HepG2 (cell line): ENCODE results near the gene CNEP1R1. TPM values are rescaled to one million over a fixed set of nuclear protein-coding genes. Genes with fewer than 3 reads are reported as not detected.

Source experiments
- ATAC-seq: fragments of 200-7000 bp; cut with Tn5 transposase; 3 replicates; pipeline ENCODE4 v1.9.1; 2020; ENCODE audit warnings: mild to moderate bottlenecking, moderate library complexity
- BruUV-seq: library from RNA; stranded (reverse); fragments of 400-500 nt; replicated peaks from 2 replicates; lab custom pipeline; 2021; lab: Mats Ljungman, UMichigan
- CTCF ChIA-PET: fragments of 300-600 bp; formaldehyde crosslinking; extraction: SDS; loops from one replicate; lab custom pipeline; 2021; ENCODE audit warnings: low total read pairs, inconsistent platforms, low intra/inter-chr PET ratio; lab: Yijun Ruan, JAX
- POLR2A ChIA-PET: fragments of 350-600 bp; sonication (Branson Sonifier 250); formaldehyde crosslinking; loops from one replicate; lab custom pipeline; 2020; ENCODE audit warnings: antibody characterized with exemption, inconsistent platforms; lab: Yijun Ruan, JAX
- DNase-seq: peaks from one replicate; pipeline ENCODE4 v3.0.0-alpha.2; 2015; ENCODE audit warnings: low spot score
- FAIRE-seq: peaks from 3 replicates; lab custom pipeline; 2011; peaks lifted over from hg19 to GRCh38; lab: Jason Lieb, UNC
- H2AFZ ChIP-seq: one replicate; pipeline ENCODE4 v1.6.1; 2011; ENCODE audit warnings: low read length, inconsistent platforms
- H3K27ac ChIP-seq: fragments of 300-600 bp; 3 replicates; pipeline ENCODE4 v1.8.0; 2011; ENCODE audit warnings: mixed run types, mild to moderate bottlenecking, mixed read lengths, low read length, inconsistent platforms; ENCODE audit not compliant: insufficient read depth; ENCODE audit errors: extremely low read length
- H3K27me3 ChIP-seq, 2 experiments: fragments of 200-600 bp in 1 of 2; 2 replicates in 1 of 2; 3 replicates in 1 of 2; pipeline versions ENCODE4 v1.6.0 to v1.8.0; 2011; ENCODE audit warnings: low read length in 2 of 2, mild to moderate bottlenecking in 2 of 2, moderate library complexity in 2 of 2, inconsistent platforms in 1 of 2; ENCODE audit not compliant: insufficient read depth in 2 of 2, control insufficient read depth in 1 of 2
- H3K36me3 ChIP-seq, 2 experiments: fragments of 200-600 bp in 1 of 2; replicated peaks in 1 of 2; 2 replicates in 1 of 2; 3 replicates in 1 of 2; pipeline versions ENCODE4 v1.5.1 to v1.8.0; 2011; ENCODE audit warnings: low read length in 2 of 2, inconsistent platforms in 1 of 2; ENCODE audit not compliant: insufficient read depth in 2 of 2, control insufficient read depth in 1 of 2
- H3K4me1 ChIP-seq: 2 replicates; pipeline ENCODE4 v1.5.1; 2012; ENCODE audit warnings: low read length, inconsistent platforms; ENCODE audit not compliant: insufficient read depth
- H3K4me2 ChIP-seq: 2 replicates; pipeline ENCODE4 v1.6.0; 2011; ENCODE audit warnings: low read depth, low read length, inconsistent platforms
- H3K4me3 ChIP-seq, 3 experiments: fragments of 200-600 bp in 1 of 3; sonication (generic), shearing (Covaris generic) in 1 of 3; replicated peaks in 1 of 3; 2 replicates each; pipeline ENCODE4 v1.5.1; 2011 to 2016; ENCODE audit warnings: low read length in 3 of 3, inconsistent platforms in 2 of 3, low read depth in 2 of 3, mild to moderate bottlenecking in 2 of 3, control low read depth in 1 of 3, mixed read lengths in 1 of 3; ENCODE audit not compliant: insufficient read depth in 1 of 3
- H3K79me2 ChIP-seq: one replicate; pipeline ENCODE4 v1.6.1; 2011; ENCODE audit warnings: low read length, inconsistent platforms; ENCODE audit not compliant: insufficient read depth
- H3K9ac ChIP-seq: 2 replicates; pipeline ENCODE4 v1.6.0; 2011; ENCODE audit warnings: mild to moderate bottlenecking, low read depth, low read length, inconsistent platforms; ENCODE audit not compliant: insufficient read depth
- H3K9me3 ChIP-seq: 2 replicates; pipeline ENCODE4 v1.5.1; 2012; ENCODE audit warnings: mild to moderate bottlenecking, low read length
- H4K20me1 ChIP-seq: 2 replicates; pipeline ENCODE4 v1.6.0; 2011; ENCODE audit warnings: inconsistent platforms, mild to moderate bottlenecking, low read length, moderate library complexity; ENCODE audit not compliant: insufficient read depth
- ISX ChIP-seq: sonication (generic); formaldehyde crosslinking; conservative IDR thresholded peaks from 2 replicates; pipeline ENCODE4 v1.5.0; 2020; ENCODE audit warnings: missing genetic modification reagents
- JARID2 ChIP-seq: sonication (generic); formaldehyde crosslinking; IDR thresholded peaks from 2 replicates; pipeline ENCODE4 v1.8.1; 2023; ENCODE audit warnings: missing genetic modification reagents, inconsistent platforms; ENCODE audit not compliant: insufficient replicate concordance
- PAXIP1 ChIP-seq: sonication (generic); formaldehyde crosslinking; conservative IDR thresholded peaks from 2 replicates; pipeline ENCODE4 v1.4.0; 2020; ENCODE audit warnings: mild to moderate bottlenecking, missing genetic modification reagents, moderate library complexity
- PHB2 ChIP-seq: fragments of 450-650 bp; IDR thresholded peaks from 2 replicates; pipeline ENCODE4 v1.6.1; 2018; ENCODE audit not compliant: partially characterized antibody
- SYNCRIP ChIP-seq: fragments of 200-400 bp; formaldehyde crosslinking; IDR thresholded peaks from 2 replicates; pipeline ENCODE4 v1.6.1; 2018; ENCODE audit warnings: mild to moderate bottlenecking, low read depth, low read length; ENCODE audit not compliant: insufficient read depth
- ZBTB20 ChIP-seq: sonication (generic); formaldehyde crosslinking; IDR thresholded peaks from 2 replicates; pipeline ENCODE4 v1.8.1; 2023; ENCODE audit warnings: missing genetic modification reagents, low read depth, mild to moderate bottlenecking, borderline replicate concordance
- ZNF253 ChIP-seq: sonication (generic); formaldehyde crosslinking; IDR thresholded peaks from 2 replicates; pipeline ENCODE4 v1.8.0; 2022; ENCODE audit warnings: mild to moderate bottlenecking, missing genetic modification reagents, borderline replicate concordance
- ZNF333 ChIP-seq: sonication (generic); formaldehyde crosslinking; IDR thresholded peaks from 2 replicates; pipeline ENCODE4 v1.4.0; 2020; ENCODE audit warnings: mild to moderate bottlenecking, missing genetic modification reagents, borderline replicate concordance
- ZNF451 ChIP-seq: sonication (generic); formaldehyde crosslinking; IDR thresholded peaks from 2 replicates; pipeline ENCODE4 v1.5.0; 2020; ENCODE audit warnings: mild to moderate bottlenecking, missing genetic modification reagents
- ZNF564 ChIP-seq: sonication (generic); formaldehyde crosslinking; IDR thresholded peaks from 2 replicates; pipeline ENCODE4 v1.8.1; 2023; ENCODE audit warnings: mild to moderate bottlenecking, missing genetic modification reagents
- WGBS: methylation state at CpG from one replicate; pipeline ENCODE4 v1.1.6; 2017; ENCODE audit warnings: low lambda C conversion rate; 5-methylcytosine and 5-hydroxymethylcytosine counted together
- in situ Hi-C: cut with HindIII; loops from 2 replicates; pipeline ENCODE4 v1.10.0; 2017; ENCODE audit warnings: low pct_unique_long_range_greater_than_20kb; ENCODE audit not compliant: extremely low pct_ligation_motif_present
- intact Hi-C: fragments of 100-400 bp; cut with micrococcal nuclease; formaldehyde crosslinking; loops from one replicate; pipeline ENCODE4 v1.10.0; 2022; ENCODE audit not compliant: unreplicated experiment
- polyA plus RNA-seq, 8 experiments: library from polyadenylated mRNA; depleted of rRNA in 3 of 8; stranded (reverse) in 7 of 8; unstranded in 1 of 8; fragments of >200 nt; fragmentation: Illumina TruSeq in 4 of 8; extraction: Trizol in 4 of 8; gene quantifications; 2 replicates each; pipeline versions ENCODE4 v1.2.1 to v1.2.3, GENCODE V29; 2011 to 2016; ENCODE audit warnings: low read depth in 4 of 8, missing spikeins in 1 of 8, mixed read lengths in 1 of 8; ENCODE audit not compliant: insufficient read depth in 1 of 8
- total RNA-seq, 5 experiments: library from RNA; depleted of rRNA; stranded (reverse); fragments of >200 nt; fragmentation: Illumina TruSeq; extraction: Trizol; gene quantifications; 2 replicates each; pipeline ENCODE4 v1.2.3, GENCODE V29; 2016; ENCODE audit warnings: low read depth in 1 of 5
- TF ChIP-seq, protein P1 (sequence below): fragments of 450-650 bp; IDR thresholded peaks from 2 replicates; pipeline ENCODE4 v1.6.1; 2017; ENCODE audit warnings: mild to moderate bottlenecking
- TF ChIP-seq, protein P2 (sequence below): sonication (generic); formaldehyde crosslinking; IDR thresholded peaks from 2 replicates; pipeline ENCODE4 v1.5.1; 2020; ENCODE audit warnings: mild to moderate bottlenecking, missing genetic modification reagents
- TF ChIP-seq, protein P3 (sequence below): sonication (generic); formaldehyde crosslinking; IDR thresholded peaks from 2 replicates; pipeline ENCODE4 v1.5.1; 2020; ENCODE audit warnings: mild to moderate bottlenecking, missing genetic modification reagents, borderline replicate concordance

The CNEP1R1 gene
- total and polyA plus RNA-seq, 2 of the 13 experiments (the other 11 are each of a cell fraction or from before 2014, with no cell fraction given), result 23.6 to 26.8 TPM

DNA sequence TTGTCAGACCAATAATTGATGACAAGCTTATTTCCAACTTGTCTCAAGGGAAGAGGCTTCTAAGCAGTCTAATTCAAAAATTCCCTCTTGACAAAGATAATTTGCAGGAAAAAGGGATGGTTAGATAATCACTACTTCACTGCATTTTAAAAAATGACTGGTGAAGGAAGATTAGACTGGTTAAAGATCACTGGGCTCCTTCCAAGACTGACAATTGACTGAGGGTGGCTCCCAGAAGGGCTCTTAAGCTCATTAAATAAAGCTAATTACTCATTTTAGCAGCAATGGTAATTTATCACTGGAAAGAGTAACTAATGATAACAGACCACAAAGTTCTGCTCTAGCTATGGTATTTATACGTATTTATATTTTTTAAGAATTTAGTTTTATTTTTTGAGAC is 36.3 kb downstream of the CNEP1R1 start:
- no peak overlapping the region for H3K4me3 ChIP-seq
- FAIRE-seq, result no peak
- in situ Hi-C loops (no loop called here), intact Hi-C loops (no loop called here)
- ChIA-PET POLR2A (no interaction called here), CTCF (no interaction called here)
- peaks cover 10% of the 10 kb centered on the region for H3K4me1 ChIP-seq
- no peak overlapping the region for H2AFZ ChIP-seq
- 90% methylated on average over 1 of the region's 1 CpG for WGBS
- no peak overlapping the region for H3K9ac ChIP-seq
- H3K27me3 ChIP-seq, result 0 out of 5 replicates have a peak, but pooled peaks cover 0 to 2% of the 10 kb centered on the region in 2 experiments
- TF ChIP-seq PAXIP1 (no peak), ZBTB20 (CRISPR knock-in tag) (no peak), SYNCRIP (no peak), ZNF333 (CRISPR knock-in tag) (no peak), ZNF564 (CRISPR knock-in tag) (no peak), ISX (CRISPR knock-in tag) (no peak), ZNF451 (CRISPR knock-in tag) (no peak), ZNF253 (CRISPR knock-in tag) (no peak), PHB2 (no peak), JARID2 (no peak)
- TF ChIP-seq, protein P1, sequence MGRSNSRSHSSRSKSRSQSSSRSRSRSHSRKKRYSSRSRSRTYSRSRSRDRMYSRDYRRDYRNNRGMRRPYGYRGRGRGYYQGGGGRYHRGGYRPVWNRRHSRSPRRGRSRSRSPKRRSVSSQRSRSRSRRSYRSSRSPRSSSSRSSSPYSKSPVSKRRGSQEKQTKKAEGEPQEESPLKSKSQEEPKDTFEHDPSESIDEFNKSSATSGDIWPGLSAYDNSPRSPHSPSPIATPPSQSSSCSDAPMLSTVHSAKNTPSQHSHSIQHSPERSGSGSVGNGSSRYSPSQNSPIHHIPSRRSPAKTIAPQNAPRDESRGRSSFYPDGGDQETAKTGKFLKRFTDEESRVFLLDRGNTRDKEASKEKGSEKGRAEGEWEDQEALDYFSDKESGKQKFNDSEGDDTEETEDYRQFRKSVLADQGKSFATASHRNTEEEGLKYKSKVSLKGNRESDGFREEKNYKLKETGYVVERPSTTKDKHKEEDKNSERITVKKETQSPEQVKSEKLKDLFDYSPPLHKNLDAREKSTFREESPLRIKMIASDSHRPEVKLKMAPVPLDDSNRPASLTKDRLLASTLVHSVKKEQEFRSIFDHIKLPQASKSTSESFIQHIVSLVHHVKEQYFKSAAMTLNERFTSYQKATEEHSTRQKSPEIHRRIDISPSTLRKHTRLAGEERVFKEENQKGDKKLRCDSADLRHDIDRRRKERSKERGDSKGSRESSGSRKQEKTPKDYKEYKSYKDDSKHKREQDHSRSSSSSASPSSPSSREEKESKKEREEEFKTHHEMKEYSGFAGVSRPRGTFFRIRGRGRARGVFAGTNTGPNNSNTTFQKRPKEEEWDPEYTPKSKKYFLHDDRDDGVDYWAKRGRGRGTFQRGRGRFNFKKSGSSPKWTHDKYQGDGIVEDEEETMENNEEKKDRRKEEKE, result no peak
- TF ChIP-seq, protein P2, sequence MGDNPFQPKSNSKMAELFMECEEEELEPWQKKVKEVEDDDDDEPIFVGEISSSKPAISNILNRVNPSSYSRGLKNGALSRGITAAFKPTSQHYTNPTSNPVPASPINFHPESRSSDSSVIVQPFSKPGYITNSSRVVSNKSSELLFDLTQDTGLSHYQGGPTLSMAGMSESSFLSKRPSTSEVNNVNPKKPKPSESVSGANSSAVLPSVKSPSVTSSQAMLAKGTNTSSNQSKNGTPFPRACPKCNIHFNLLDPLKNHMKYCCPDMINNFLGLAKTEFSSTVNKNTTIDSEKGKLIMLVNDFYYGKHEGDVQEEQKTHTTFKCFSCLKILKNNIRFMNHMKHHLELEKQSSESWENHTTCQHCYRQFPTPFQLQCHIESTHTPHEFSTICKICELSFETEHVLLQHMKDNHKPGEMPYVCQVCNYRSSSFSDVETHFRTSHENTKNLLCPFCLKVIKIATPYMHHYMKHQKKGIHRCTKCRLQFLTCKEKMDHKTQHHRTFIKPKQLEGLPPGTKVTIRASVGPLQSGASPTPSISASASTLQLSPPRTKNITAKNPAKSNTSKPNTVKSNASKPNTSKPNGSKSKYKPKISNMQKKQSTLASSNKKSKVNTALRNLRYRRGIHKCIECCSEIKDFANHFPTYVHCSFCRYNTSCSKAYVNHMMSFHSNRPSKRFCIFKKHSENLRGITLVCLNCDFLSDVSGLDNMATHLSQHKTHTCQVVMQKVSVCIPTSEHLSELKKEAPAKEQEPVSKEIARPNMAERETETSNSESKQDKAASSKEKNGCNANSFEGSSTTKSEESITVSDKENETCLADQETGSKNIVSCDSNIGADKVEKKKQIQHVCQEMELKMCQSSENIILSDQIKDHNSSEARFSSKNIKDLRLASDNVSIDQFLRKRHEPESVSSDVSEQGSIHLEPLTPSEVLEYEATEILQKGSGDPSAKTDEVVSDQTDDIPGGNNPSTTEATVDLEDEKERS (CRISPR knock-in tag), result no peak
- TF ChIP-seq, protein P3, sequence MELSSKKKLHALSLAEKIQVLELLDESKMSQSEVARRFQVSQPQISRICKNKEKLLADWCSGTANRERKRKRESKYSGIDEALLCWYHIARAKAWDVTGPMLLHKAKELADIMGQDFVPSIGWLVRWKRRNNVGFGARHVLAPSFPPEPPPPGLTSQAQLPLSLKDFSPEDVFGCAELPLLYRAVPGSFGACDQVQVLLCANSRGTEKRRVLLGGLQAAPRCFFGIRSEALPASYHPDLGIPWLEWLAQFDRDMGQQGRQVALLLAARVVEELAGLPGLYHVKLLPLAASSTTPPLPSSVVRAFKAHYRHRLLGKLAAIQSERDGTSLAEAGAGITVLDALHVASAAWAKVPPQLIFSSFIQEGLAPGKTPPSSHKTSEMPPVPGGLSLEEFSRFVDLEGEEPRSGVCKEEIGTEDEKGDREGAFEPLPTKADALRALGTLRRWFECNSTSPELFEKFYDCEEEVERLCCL (CRISPR knock-in tag), result no peak
- ATAC-seq, result no peak
- no peaks in the 10 kb centered on the region for H4K20me1 ChIP-seq
- no peak for DNase-seq
- H3K27ac ChIP-seq, result no peak overlapping the region
- H3K79me2 ChIP-seq, result no peaks in the 10 kb centered on the region
- no peaks in the 10 kb centered on the region for H3K36me3 ChIP-seq
- peaks cover 8% of the 10 kb centered on the region for H3K9me3 ChIP-seq
- BruUV-seq, result no TSS peak
- no peak overlapping the region for H3K4me2 ChIP-seq
